NCI-H748 treated with DMSO at 0.1 percent for 48 hours (cell line): Measurements from ENCODE around the gene GLIPR1L1.
A peak's percentile ranks its signal among the peaks of the same experiment; 100 is the strongest.

Source experiments
- DNase-seq: peaks from one replicate; lab custom pipeline; 2025; lab: John Stamatoyannopoulos, UW

GLIPR1L1 gene

DNA sequence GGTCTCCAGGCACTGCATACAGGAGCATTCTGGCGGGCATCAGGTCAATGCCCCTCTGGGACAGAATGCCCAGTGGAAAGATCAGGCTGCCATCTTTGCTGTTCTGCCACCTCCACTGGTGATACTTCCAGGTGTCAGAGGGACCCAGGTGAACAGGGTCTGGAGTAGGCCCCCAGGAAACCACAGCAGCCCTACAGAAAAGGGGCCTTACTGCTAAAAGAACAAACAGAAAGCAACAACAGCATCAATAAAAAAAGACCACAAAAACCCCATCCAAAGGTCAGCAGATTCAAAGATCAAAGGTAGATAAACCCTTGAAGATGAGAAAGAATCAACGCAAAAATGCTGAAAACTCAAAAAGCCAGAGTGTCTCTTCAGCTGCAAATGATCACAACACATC, 15.9 kb downstream of the GLIPR1L1 start:
- DNase-seq: no peak

GRCh38 chr12:75354011-75354410, 19.5 kb downstream of the GLIPR1L1 start:
- no peak for DNase-seq

DNA sequence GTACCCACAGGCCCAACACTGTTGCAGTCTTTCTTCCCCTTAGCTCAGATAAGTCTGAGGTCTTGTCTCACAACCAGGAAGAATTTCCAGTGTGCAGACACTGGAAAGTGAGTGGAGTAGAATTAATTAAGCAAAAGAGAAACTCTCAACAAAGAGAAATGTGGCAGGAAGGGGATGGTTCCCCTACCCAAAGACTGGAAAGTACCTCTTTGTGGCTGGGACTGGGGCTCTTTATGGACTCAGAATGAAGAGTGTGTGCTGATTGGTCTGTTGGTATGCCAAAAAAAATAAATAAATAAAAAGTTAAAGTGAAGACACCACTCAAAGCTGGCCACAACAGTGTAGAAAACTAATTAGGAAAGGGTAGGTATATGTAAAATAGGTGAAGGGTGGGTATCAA, 26.4 kb downstream of the GLIPR1L1 start:
- no peak for DNase-seq

GRCh38 chr12:75361408-75361807, 26.9 kb downstream of the GLIPR1L1 start:
- DNase-seq: no peak

DNA sequence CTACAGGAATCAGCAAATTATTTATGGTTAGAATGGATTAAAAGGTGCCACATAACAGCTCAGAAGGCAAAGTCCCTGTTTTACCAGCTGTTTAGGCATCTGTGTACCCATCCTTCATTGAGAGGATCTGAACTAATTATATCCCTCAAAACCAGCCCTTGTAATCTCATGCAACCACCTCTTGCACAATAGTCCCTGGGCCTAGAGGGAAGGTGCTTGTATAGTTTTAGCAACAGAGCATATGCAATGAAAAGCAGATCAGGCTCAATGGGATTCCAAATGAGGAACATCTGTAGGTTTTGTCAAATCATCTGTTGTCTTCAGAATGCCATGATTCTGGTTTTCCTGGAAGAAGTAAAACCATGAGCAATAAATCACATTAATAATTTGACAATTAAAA, 30.4 kb downstream of the GLIPR1L1 start:
- DNase-seq: no peak

- no peak for DNase-seq
Observed at GRCh38 chr12:75366629-75367028, 32.2 kb downstream of the GLIPR1L1 start.

DNA sequence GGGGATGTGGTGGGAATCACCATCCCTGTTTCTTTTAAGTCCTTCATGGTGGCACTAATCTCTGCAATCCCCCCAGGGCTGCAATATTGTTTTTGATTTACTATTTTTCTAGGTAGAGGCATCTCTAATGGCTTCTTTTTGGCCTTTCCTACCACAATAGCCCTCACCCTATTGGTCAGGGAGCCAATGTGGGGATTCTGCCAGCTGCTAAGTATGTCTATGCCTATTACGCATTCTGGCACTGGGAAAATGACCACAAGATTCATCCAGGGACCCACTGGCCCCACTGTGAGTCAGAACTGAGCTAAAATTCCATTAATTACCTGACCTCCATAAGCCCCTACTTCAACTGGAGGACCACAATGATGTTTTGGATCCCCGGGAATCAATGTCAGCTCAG, 40.5 kb downstream of the GLIPR1L1 start:
- DNase-seq: no peak

DNA sequence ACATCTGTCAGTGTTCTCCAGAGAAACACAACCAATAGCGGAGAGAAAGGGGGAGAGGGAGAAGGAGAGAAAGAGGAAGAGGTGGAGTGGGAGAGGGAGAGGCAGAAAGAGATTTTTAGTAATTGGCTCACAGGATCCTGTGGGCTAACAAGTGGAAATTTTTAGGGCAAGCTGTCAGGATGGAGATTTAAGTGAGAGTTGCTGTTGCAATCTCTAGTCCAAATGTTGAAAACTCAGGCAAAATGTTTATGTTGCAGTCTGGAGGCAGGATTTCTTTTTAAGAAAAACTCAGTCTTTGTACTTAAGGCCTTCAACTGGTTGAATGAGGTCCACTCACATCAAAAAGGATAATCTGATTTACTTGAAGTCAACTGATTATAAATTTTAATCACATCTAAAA, 43.9 kb downstream of the GLIPR1L1 start:
- no peak for DNase-seq

GRCh38 chr12:75389061-75389460, 54.6 kb downstream of the GLIPR1L1 start:
- DNase-seq: peak; percentile 23

DNA sequence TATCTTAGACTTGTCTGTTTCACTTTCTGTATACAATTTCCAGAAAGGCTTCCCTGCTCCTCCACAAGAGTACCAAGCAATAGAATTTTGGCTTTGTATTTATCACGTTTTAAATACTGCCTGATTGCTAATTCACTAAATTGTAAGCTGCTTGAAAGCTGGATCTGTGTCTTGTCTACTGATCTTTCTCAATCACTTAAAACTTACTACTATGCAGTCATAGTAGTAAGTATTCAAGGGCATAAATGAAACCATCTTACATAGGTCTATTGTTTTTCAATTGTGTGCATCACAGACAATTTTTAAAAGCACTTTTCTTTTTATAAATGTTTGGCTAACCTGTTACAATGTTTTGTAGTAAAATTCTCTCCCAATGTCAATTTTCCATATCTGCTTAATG, 55.2 kb downstream of the GLIPR1L1 start:
- no peak for DNase-seq

GRCh38 chr12:75390156-75390898, 55.9 kb downstream of the GLIPR1L1 start:
- DNase-seq: no peak

DNA sequence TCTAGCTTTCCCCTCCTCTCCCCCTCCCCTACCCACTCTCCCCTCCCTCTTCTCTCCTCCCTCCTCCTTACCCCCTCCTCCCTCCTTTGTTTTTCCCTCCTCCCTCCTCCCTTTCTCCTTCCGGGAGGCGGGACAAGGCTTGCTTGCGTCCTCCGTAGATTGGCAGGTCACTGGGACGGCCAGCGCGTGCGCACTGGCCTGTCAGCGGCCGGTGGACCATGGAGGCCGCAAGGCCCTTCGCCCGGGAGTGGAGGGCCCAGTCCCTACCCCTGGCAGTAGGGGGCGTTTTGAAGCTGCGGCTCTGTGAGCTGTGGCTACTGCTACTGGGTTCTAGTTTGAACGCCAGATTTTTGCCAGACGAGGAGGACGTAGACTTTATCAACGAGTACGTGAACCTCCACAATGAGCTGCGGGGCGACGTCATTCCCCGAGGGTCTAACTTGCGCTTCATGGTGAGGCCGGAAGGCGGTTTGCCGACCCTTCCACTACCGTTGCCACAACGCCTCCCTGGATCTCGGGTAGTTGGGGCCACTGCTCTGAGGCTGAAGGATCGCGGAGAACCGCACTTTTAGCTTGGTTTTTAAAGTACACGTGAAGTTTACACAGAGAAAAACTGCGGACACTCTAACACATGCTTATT, 56.5 kb downstream of the GLIPR1L1 start, which contains the start of gene GLIPR1L2:
GLIPR1L2 (plus strand) TSS at position 191 of the 640 bp plus-strand sequence; CDS start at position 219, 28 bp downstream.
- DNase-seq: peak; percentile 92

GRCh38 chr12:75404231-75404630, 69.8 kb downstream of the GLIPR1L1 start:
- DNase-seq: no peak

DNA sequence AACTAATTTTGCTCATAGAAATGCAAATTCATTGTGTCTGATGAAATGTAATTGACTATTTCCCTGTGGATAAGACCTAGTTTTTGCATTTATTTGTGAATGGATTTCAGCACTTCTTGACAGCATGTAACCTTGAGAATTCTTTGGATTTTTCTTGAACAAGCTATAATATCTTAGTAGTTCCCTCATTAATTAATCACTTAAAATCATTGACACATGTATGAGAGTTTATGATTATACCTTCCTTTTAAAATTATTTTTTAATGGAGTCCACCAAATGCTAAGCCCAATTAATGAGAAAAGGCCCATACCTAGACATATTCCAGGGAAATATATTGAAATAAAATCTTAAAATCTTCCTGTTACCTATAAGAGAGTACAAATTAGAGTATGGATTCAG, 73.2 kb downstream of the GLIPR1L1 start:
- DNase-seq: no peak

- DNase-seq: no peak
Observed at GRCh38 chr12:75409830-75410229, 75.4 kb downstream of the GLIPR1L1 start.

GRCh38 chr12:75414671-75415070, 80.2 kb downstream of the GLIPR1L1 start:
- DNase-seq: no peak

DNA sequence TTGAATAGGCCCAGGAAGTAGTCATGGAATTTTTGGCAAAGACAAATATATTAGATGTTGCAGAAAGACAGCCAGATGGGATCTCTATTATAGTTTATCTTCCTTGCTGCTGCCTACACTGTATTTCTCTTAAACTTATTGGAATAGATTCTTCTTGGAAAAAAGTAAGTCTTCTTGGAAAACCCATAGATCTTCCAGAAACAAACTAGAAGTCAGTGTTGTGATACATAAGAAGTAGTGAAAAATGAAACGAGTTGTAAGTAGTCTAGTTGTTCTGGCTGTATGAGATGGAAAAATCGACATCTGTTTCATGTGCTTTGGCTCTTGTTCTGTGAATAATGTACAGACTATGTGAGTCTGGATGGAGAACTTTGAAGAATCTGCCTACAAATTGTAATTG, 85.4 kb downstream of the GLIPR1L1 start:
- DNase-seq: no peak
